GM19193 (cell line): ENCODE data around the gene ZNF276.
A peak's percentile ranks its signal among the peaks of the same experiment; 100 is the strongest.

ENCODE experiments used
- POLR2A ChIP-seq: IDR thresholded peaks from 4 replicates; pipeline ENCODE4 v1.6.1; 2011; ENCODE audit not compliant: insufficient read depth, insufficient read length; ENCODE audit errors: extremely low read depth

Gene ZNF276

GRCh38 chr16:89721546-89722391, 432 bp downstream of the ZNF276 start:
- peak; percentile 10 for TF ChIP-seq POLR2A

GRCh38 chr16:89722392-89723278, 1.3 kb downstream of the ZNF276 start:
- no peak for TF ChIP-seq POLR2A

GRCh38 chr16:89723279-89724250, 2.2 kb downstream of the ZNF276 start:
- TF ChIP-seq POLR2A = no peak

GRCh38 chr16:89727406-89728120, 6.2 kb downstream of the ZNF276 start:
- no peak for TF ChIP-seq POLR2A

GRCh38 chr16:89729293-89729692, 8.0 kb downstream of the ZNF276 start:
- TF ChIP-seq POLR2A = no peak

GRCh38 chr16:89729863-89730593, 8.7 kb downstream of the ZNF276 start:
- TF ChIP-seq POLR2A = no peak

GRCh38 chr16:89730610-89731234, 9.4 kb downstream of the ZNF276 start:
- no peak for TF ChIP-seq POLR2A

- TF ChIP-seq POLR2A = peak; percentile 16
Observed at GRCh38 chr16:89732142-89732917, 11.0 kb downstream of the ZNF276 start.

GRCh38 chr16:89732918-89733242, 11.5 kb downstream of the ZNF276 start:
- TF ChIP-seq POLR2A = no peak

- no peak for TF ChIP-seq POLR2A
Observed at GRCh38 chr16:89733322-89733721, 12.0 kb downstream of the ZNF276 start.

GRCh38 chr16:89733792-89734191, 12.5 kb downstream of the ZNF276 start:
- TF ChIP-seq POLR2A = no peak

GRCh38 chr16:89736554-89736953, 15.2 kb downstream of the ZNF276 start:
- no peak for TF ChIP-seq POLR2A
